ENCODE results near the gene RPP25L. TPM values are rescaled to one million over a fixed set of nuclear protein-coding genes. Genes with fewer than 3 reads are reported as not detected.

RPP25L gene
- total RNA-seq, 1 experiment from 2014 or later, result 24.5 TPM

DNA sequence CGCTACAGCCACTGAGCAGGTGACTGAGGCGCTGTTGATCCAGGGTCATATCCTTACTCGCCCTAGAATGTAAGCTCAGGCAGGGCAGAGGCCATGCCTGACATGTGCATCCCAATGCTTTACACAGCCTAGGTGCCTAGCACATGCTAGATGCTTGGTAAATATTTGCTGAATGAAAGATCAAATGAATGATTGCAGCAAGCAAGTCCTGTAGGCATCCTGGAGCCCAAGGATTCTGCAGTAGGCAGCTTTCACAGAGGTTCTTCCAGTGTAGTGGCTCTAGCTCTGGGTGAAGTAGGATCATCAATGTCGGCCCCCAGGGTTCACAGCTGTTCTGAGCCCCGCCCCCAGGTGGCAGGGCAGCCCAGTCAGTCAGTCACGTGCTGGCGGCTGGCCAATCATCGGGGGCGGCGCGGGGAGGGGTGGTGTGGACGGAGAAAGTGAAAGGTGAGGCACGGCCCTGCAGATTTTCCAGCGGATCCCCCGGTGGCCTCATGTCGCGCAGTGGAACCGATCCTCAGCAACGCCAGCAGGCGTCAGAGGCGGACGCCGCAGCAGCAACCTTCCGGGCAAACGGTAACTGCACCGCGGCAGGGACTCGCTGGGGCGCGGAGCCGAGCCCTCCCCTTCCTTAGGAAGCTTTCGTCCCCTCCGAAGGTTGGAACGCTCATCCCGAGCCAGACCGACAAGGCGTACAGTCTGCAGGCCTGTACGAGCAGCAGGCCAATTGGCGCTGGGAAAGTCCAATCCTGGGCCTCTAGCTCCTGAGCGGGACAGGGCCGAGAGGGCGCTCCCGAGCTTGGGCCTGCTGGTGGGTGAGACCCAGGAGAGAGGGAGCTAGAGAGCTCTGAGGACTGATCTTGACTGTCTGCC lies 34.5 kb upstream of the RPP25L start, which contains the start of gene GALT:
GALT (plus strand) TSS at position 465 of the 873 bp plus-strand sequence; CDS start at position 495, 30 bp downstream.
- H3K27ac Mint-ChIP-seq, result peak within 1 kb of the TSS; percentile 76
- peaks cover 34% of the 10 kb centered on the region for H3K4me1 Mint-ChIP-seq
- TF ChIP-seq EMX1 (CRISPR knock-in tag; IDR thresholded peaks at IDR 0.05) (no peak), E2F1 (CRISPR knock-in tag; IDR thresholded peaks at IDR 0.05) (no peak), CREM (CRISPR knock-in tag; IDR thresholded peaks at IDR 0.05) (no peak), CREB1 (CRISPR knock-in tag; IDR thresholded peaks at IDR 0.05) (peak; percentile 48; the same call in 1 of the 2 replicates), CBFB (CRISPR knock-in tag; IDR thresholded peaks at IDR 0.05; ENCODE audit: low read depth) (peak; percentile 79; the same call in 1 of the 2 replicates), NR3C1 (CRISPR knock-in tag; conservative IDR thresholded peaks at IDR 0.05; ENCODE audit: low read depth) (no peak), TEAD1 (CRISPR knock-in tag; IDR thresholded peaks at IDR 0.05) (peak; percentile 26; the same call in 1 of the 2 replicates), HMGXB4 (CRISPR knock-in tag; IDR thresholded peaks at IDR 0.05) (peak; percentile 96), MYBL2 (CRISPR knock-in tag; IDR thresholded peaks at IDR 0.05) (peak; percentile 87), FOXP1 (CRISPR knock-in tag; IDR thresholded peaks at IDR 0.05; ENCODE audit: borderline replicate concordance) (peak; percentile 60; the same call in 1 of the 2 replicates), ETV6 (CRISPR knock-in tag; IDR thresholded peaks at IDR 0.05) (0 out of 2 replicates have a peak, but pooled peaks have one; percentile 59), ZNF317 (CRISPR knock-in tag; IDR thresholded peaks at IDR 0.05; ENCODE audit: borderline replicate concordance, low read depth) (0 out of 2 replicates have a peak, but pooled peaks have one; percentile 16)
- TF ChIP-seq, protein P1, sequence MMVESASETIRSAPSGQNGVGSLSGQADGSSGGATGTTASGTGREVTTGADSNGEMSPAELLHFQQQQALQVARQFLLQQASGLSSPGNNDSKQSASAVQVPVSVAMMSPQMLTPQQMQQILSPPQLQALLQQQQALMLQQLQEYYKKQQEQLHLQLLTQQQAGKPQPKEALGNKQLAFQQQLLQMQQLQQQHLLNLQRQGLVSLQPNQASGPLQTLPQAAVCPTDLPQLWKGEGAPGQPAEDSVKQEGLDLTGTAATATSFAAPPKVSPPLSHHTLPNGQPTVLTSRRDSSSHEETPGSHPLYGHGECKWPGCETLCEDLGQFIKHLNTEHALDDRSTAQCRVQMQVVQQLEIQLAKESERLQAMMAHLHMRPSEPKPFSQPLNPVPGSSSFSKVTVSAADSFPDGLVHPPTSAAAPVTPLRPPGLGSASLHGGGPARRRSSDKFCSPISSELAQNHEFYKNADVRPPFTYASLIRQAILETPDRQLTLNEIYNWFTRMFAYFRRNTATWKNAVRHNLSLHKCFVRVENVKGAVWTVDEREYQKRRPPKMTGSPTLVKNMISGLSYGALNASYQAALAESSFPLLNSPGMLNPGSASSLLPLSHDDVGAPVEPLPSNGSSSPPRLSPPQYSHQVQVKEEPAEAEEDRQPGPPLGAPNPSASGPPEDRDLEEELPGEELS (CRISPR knock-in tag; IDR thresholded peaks at IDR 0.05), result 0 out of 2 replicates have a peak, but pooled peaks have one; percentile 17
- TF ChIP-seq, protein P2, sequence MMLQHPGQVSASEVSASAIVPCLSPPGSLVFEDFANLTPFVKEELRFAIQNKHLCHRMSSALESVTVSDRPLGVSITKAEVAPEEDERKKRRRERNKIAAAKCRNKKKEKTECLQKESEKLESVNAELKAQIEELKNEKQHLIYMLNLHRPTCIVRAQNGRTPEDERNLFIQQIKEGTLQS (CRISPR knock-in tag; conservative IDR thresholded peaks at IDR 0.05), result no peak
- TF ChIP-seq, protein P3, sequence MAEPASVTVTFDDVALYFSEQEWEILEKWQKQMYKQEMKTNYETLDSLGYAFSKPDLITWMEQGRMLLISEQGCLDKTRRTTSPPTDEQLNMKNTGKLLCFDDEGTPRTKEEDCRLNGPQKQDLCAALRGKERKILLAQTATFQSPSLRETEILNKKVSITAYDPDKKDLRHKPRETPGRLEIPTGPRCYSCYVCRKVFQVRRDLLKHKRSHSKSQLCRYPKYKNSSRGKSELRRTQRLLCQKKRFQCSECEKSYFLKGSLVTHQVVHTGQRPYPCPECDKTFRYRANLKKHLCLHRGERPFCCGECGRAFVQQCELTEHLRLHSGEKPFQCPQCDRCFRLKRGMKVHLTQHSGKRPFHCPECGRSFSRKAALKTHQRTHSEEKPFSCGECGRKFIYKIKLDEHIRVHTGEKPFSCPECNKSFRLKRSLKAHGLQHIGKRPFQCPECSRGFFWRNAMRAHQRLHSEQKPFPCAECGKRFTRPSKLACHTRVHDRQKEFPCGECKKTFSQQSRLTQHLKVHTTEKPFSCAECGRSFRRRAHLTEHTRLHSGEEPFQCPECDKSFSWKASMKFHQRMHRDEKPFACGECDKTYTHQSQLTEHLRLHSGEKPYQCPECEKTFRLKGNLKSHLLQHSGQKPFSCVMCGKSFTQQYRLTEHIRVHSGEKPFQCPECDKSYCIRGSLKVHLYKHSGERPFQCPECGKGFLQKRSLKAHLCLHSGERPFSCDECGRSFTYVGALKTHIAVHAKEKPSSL (CRISPR knock-in tag; conservative IDR thresholded peaks at IDR 0.05), result no peak
- TF ChIP-seq, protein P4, sequence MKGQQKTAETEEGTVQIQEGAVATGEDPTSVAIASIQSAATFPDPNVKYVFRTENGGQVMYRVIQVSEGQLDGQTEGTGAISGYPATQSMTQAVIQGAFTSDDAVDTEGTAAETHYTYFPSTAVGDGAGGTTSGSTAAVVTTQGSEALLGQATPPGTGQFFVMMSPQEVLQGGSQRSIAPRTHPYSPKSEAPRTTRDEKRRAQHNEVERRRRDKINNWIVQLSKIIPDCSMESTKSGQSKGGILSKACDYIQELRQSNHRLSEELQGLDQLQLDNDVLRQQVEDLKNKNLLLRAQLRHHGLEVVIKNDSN (CRISPR knock-in tag; IDR thresholded peaks at IDR 0.05), result peak; percentile 100
- TF ChIP-seq, protein P5, sequence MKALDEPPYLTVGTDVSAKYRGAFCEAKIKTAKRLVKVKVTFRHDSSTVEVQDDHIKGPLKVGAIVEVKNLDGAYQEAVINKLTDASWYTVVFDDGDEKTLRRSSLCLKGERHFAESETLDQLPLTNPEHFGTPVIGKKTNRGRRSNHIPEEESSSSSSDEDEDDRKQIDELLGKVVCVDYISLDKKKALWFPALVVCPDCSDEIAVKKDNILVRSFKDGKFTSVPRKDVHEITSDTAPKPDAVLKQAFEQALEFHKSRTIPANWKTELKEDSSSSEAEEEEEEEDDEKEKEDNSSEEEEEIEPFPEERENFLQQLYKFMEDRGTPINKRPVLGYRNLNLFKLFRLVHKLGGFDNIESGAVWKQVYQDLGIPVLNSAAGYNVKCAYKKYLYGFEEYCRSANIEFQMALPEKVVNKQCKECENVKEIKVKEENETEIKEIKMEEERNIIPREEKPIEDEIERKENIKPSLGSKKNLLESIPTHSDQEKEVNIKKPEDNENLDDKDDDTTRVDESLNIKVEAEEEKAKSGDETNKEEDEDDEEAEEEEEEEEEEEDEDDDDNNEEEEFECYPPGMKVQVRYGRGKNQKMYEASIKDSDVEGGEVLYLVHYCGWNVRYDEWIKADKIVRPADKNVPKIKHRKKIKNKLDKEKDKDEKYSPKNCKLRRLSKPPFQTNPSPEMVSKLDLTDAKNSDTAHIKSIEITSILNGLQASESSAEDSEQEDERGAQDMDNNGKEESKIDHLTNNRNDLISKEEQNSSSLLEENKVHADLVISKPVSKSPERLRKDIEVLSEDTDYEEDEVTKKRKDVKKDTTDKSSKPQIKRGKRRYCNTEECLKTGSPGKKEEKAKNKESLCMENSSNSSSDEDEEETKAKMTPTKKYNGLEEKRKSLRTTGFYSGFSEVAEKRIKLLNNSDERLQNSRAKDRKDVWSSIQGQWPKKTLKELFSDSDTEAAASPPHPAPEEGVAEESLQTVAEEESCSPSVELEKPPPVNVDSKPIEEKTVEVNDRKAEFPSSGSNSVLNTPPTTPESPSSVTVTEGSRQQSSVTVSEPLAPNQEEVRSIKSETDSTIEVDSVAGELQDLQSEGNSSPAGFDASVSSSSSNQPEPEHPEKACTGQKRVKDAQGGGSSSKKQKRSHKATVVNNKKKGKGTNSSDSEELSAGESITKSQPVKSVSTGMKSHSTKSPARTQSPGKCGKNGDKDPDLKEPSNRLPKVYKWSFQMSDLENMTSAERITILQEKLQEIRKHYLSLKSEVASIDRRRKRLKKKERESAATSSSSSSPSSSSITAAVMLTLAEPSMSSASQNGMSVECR (CRISPR knock-in tag; IDR thresholded peaks at IDR 0.05; ENCODE audit: borderline replicate concordance), result peak; percentile 95
- TF ChIP-seq, protein P6, sequence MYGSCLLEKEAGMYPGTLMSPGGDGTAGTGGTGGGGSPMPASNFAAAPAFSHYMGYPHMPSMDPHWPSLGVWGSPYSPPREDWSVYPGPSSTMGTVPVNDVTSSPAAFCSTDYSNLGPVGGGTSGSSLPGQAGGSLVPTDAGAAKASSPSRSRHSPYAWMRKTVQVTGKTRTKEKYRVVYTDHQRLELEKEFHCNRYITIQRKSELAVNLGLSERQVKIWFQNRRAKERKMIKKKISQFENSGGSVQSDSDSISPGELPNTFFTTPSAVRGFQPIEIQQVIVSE (CRISPR knock-in tag; IDR thresholded peaks at IDR 0.05; ENCODE audit: borderline replicate concordance), result no peak
- TF ChIP-seq, protein P7, sequence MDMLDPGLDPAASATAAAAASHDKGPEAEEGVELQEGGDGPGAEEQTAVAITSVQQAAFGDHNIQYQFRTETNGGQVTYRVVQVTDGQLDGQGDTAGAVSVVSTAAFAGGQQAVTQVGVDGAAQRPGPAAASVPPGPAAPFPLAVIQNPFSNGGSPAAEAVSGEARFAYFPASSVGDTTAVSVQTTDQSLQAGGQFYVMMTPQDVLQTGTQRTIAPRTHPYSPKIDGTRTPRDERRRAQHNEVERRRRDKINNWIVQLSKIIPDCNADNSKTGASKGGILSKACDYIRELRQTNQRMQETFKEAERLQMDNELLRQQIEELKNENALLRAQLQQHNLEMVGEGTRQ (CRISPR knock-in tag; IDR thresholded peaks at IDR 0.05), result peak; percentile 100

More for the DNA sequence above, 34.5 kb upstream of the RPP25L start, which contains the start of gene GALT:
- CTCF ChIA-PET, result interaction anchor here (0.6 to 5.6 kb wide), 18 partner anchors 10 to 284 kb away, joined by 3 to 94 read pairs (median 8); partner anchors contain the start of genes ARID3C, CCL27, DCTN3 and SIGMAR1
- Mint-ChIP-seq H3K36me3 (peaks cover 18% of the 10 kb centered on the region), H3K9me3 (no peaks in the 10 kb centered on the region), H3K4me3 (peak within 1 kb of the TSS; percentile 85), H3K27me3 (ENCODE audit: low read depth) (no peaks in the 10 kb centered on the region)
- peak; percentile 87 for ATAC-seq
- peak; percentile 95 for DNase-seq (ENCODE audit: low spot score)
- POLR2A ChIA-PET, result interaction anchor here (1.0 to 2.5 kb wide), 4 partner anchors 9 to 19 kb away, joined by 3 to 25 read pairs (median 10); partner anchors contain the start of gene SIGMAR1
